MCF 10A (cell line): ENCODE data around the gene DBR1. TPM values are rescaled to one million over a fixed set of nuclear protein-coding genes. Genes with fewer than 3 reads are reported as not detected.
A peak's percentile ranks its signal among the peaks of the same experiment; 100 is the strongest.

ENCODE experiments used
- BruUV-seq: library from RNA; stranded (reverse); fragments of 400-500 nt; replicated peaks from 2 replicates; lab custom pipeline; 2021; lab: Mats Ljungman, UMichigan
- CTCF ChIA-PET: fragments of 300-600 bp; sonication (Branson Sonifier 250); formaldehyde crosslinking; extraction: SDS; loops from one replicate; lab custom pipeline; 2021; ENCODE audit warnings: antibody characterized with exemption, inconsistent platforms; lab: Yijun Ruan, JAX
- POLR2A ChIA-PET: fragments of 300-600, 350-650 bp; sonication (Branson Sonifier 250); formaldehyde crosslinking; extraction: SDS; loops from one replicate; lab custom pipeline; 2020; ENCODE audit warnings: antibody characterized with exemption, inconsistent platforms; lab: Yijun Ruan, JAX
- DNase-seq: peaks from one replicate; pipeline ENCODE4 v3.0.0-alpha.2; 2018; ENCODE audit not compliant: unreplicated experiment
- H3K27ac Mint-ChIP-seq: one replicate; pipeline ENCODE4 v1.8.0; 2022; ENCODE audit warnings: mild to moderate bottlenecking, low read depth, mixed read lengths; ENCODE audit not compliant: unreplicated experiment
- H3K27me3 Mint-ChIP-seq: one replicate; pipeline ENCODE4 v1.8.0; 2022; ENCODE audit warnings: mixed read lengths; ENCODE audit not compliant: insufficient read depth, unreplicated experiment
- H3K36me3 Mint-ChIP-seq: one replicate; pipeline ENCODE4 v1.8.0; 2022; ENCODE audit warnings: mild to moderate bottlenecking, moderate library complexity, mixed read lengths; ENCODE audit not compliant: insufficient read depth, unreplicated experiment
- H3K4me1 Mint-ChIP-seq: one replicate; pipeline ENCODE4 v1.8.0; 2022; ENCODE audit warnings: mixed read lengths; ENCODE audit not compliant: insufficient read depth, unreplicated experiment
- H3K4me3 Mint-ChIP-seq: one replicate; pipeline ENCODE4 v1.8.0; 2022; ENCODE audit warnings: mild to moderate bottlenecking, moderate library complexity, mixed read lengths; ENCODE audit not compliant: unreplicated experiment
- H3K9me3 Mint-ChIP-seq: one replicate; pipeline ENCODE4 v1.8.0; 2022; ENCODE audit warnings: mixed read lengths; ENCODE audit not compliant: unreplicated experiment
- CTCF ChIP-seq: fragments of 200-600 bp; IDR thresholded peaks from one replicate; pipeline ENCODE4 v1.8.0; 2022; ENCODE audit warnings: antibody characterized with exemption, mild to moderate bottlenecking; ENCODE audit not compliant: unreplicated experiment
- intact Hi-C: fragments of 100-400 bp; cut with micrococcal nuclease; formaldehyde crosslinking; loops from 2 replicates; pipeline ENCODE4 v1.14.1; 2022
- total RNA-seq: library from RNA; stranded (reverse); gene quantifications from 2 replicates; pipeline ENCODE4 v1.2.3, GENCODE V29; 2022

The DBR1 gene
- total RNA-seq, 1 experiment from 2014 or later = 12.4 TPM

GRCh38 chr3:138124706-138125355 is 49.9 kb downstream of the DBR1 start:
- intact Hi-C loops = no loop called here
- no peaks in the 10 kb centered on the region for H3K27me3 Mint-ChIP-seq
- ChIA-PET POLR2A (no interaction called here), CTCF (interaction anchor here (0.9 to 2.4 kb wide), 4 partner anchors 40 to 72 kb away, joined by 3 to 12 read pairs (median 6); no protein-coding TSS in a partner anchor)
- no peak for TF ChIP-seq CTCF
- H3K4me3 Mint-ChIP-seq = no peak overlapping the region
- no TSS peak for BruUV-seq
- DNase-seq = no peak
- H3K36me3 Mint-ChIP-seq = peaks cover 8% of the 10 kb centered on the region
- H3K4me1 Mint-ChIP-seq = peaks cover 10% of the 10 kb centered on the region
- no peak overlapping the region for H3K27ac Mint-ChIP-seq
- H3K9me3 Mint-ChIP-seq = no peaks in the 10 kb centered on the region

GRCh38 chr3:138124188-138124587 is 50.5 kb downstream of the DBR1 start:
- no TSS peak for BruUV-seq
- POLR2A ChIA-PET = interaction anchor here (0.7 kb wide), 1 partner anchor 46 kb away, joined by 3 read pairs; no protein-coding TSS in a partner anchor
- no peak for TF ChIP-seq CTCF
- Mint-ChIP-seq H3K4me1 (peaks cover 11% of the 10 kb centered on the region), H3K27ac (no peak overlapping the region), H3K27me3 (no peaks in the 10 kb centered on the region), H3K36me3 (peaks cover 8% of the 10 kb centered on the region), H3K9me3 (no peaks in the 10 kb centered on the region), H3K4me3 (no peak overlapping the region)
- CTCF ChIA-PET = interaction anchor here (0.6 to 2.4 kb wide), 8 partner anchors 15 to 852 kb away, joined by 3 to 12 read pairs (median 4); no protein-coding TSS in a partner anchor
- intact Hi-C loops = no loop called here
- no peak for DNase-seq

GRCh38 chr3:138119423-138119766 is 55.3 kb downstream of the DBR1 start:
- no TSS peak for BruUV-seq
- DNase-seq = no peak
- Mint-ChIP-seq H3K27me3 (no peaks in the 10 kb centered on the region), H3K36me3 (peaks cover 8% of the 10 kb centered on the region), H3K4me1 (peaks cover 19% of the 10 kb centered on the region), H3K9me3 (no peaks in the 10 kb centered on the region), H3K27ac (no peak overlapping the region), H3K4me3 (no peak overlapping the region)
- intact Hi-C loops = loop anchor here (1.0 kb wide), 1 partner anchor 51 kb away; no protein-coding TSS in a partner anchor
- TF ChIP-seq CTCF = no peak
- ChIA-PET CTCF (interaction anchor here (0.7 to 12.5 kb wide), 15 partner anchors 9 to 815 kb away, joined by 3 to 743 read pairs (median 6); no protein-coding TSS in a partner anchor), POLR2A (interaction anchor here (1.2 to 1.7 kb wide), 4 partner anchors 36 to 56 kb away, joined by 6 to 7 read pairs (median 6); partner anchors contain the start of gene DBR1)

- DNase-seq = peak; percentile 87
- no peaks in the 10 kb centered on the region for H3K9me3 Mint-ChIP-seq
- no peaks in the 10 kb centered on the region for H3K27me3 Mint-ChIP-seq
- H3K4me3 Mint-ChIP-seq = no peak overlapping the region
- peak; percentile 91 for TF ChIP-seq CTCF
- BruUV-seq = no TSS peak
- CTCF ChIA-PET = interaction anchor here (0.5 to 12.5 kb wide), 31 partner anchors 9 to 1814 kb away, joined by 3 to 743 read pairs (median 4); partner anchors contain the start of gene A4GNT
- intact Hi-C loops = loop anchor here (1.0 kb wide), 1 partner anchor 51 kb away; no protein-coding TSS in a partner anchor
- H3K27ac Mint-ChIP-seq = no peak overlapping the region
- peaks cover 19% of the 10 kb centered on the region for H3K4me1 Mint-ChIP-seq
- H3K36me3 Mint-ChIP-seq = peaks cover 8% of the 10 kb centered on the region
- POLR2A ChIA-PET = interaction anchor here (1.2 to 1.7 kb wide), 4 partner anchors 36 to 56 kb away, joined by 6 to 7 read pairs (median 6); partner anchors contain the start of gene DBR1
Observed at GRCh38 chr3:138118612-138119422, 55.9 kb downstream of the DBR1 start.
